Right cardiac atrium (tissue), 5 donors: Measurements from ENCODE around the gene ERG28. TPM values are rescaled to one million over a fixed set of nuclear protein-coding genes. Genes with fewer than 3 reads are reported as not detected.
A peak's percentile ranks its signal among the peaks of the same experiment; 100 is the strongest.

Experiments
- ATAC-seq, 2 donors: fragments of 200-7000 bp; cut with Tn5 transposase; one replicate each; pipeline versions ENCODE4 v1.8.0 to v1.9.1; 2020; ENCODE audit warnings: moderate library complexity in 2 of 2, mild to moderate bottlenecking in 1 of 2
- DNase-seq, 3 donors: peaks; one replicate each; pipeline ENCODE4 v3.0.0-alpha.2; 2020
- H3K27ac ChIP-seq: one replicate; pipeline ENCODE4 v1.5.1; 2013; ENCODE audit warnings: mild to moderate bottlenecking, low read length, control low read depth, moderate library complexity
- H3K27me3 ChIP-seq: one replicate; pipeline ENCODE4 v1.6.1; 2013; ENCODE audit not compliant: control insufficient read depth, insufficient read depth
- H3K4me1 ChIP-seq: one replicate; pipeline ENCODE4 v1.6.1; 2013; ENCODE audit warnings: low read length; ENCODE audit not compliant: control insufficient read depth, insufficient read depth
- H3K4me3 ChIP-seq: one replicate; pipeline ENCODE4 v1.5.1; 2013; ENCODE audit warnings: low read length, control low read depth
- H3K9me3 ChIP-seq: one replicate; pipeline ENCODE4 v1.6.1; 2013; ENCODE audit warnings: low read length; ENCODE audit not compliant: control insufficient read depth
- WGBS: extraction: QIAGEN DNeasy Blood & Tissue Kit; methylation state at CpG from one replicate; pipeline ENCODE4 v1.1.7; 2013; 5-methylcytosine and 5-hydroxymethylcytosine counted together
- intact Hi-C, 4 donors: fragments of 100-400 bp; cut with DNase I; formaldehyde crosslinking; loops; one replicate each; pipeline versions ENCODE4 v1.11.0 to v1.14.0; 2022 to 2023
- polyA plus RNA-seq: library from polyadenylated mRNA; stranded (reverse); fragments of 200-250 nt; gene quantifications from one replicate; pipeline ENCODE4 v1.2.3, GENCODE V29; 2013
- total RNA-seq, 4 donors: library from RNA; stranded (reverse); fragmentation: NEBNext Ultra II Directional; extraction: Animal tissue kit (Norgen Biotek cat#: 25700); gene quantifications; one replicate each; pipeline ENCODE4 v1.2.1, GENCODE V29; 2021
- donor health status: healthy with polysubstance abuse.
- donor health status: DM: no; HTN: yes; CAD: no.
- donor health status: DM: no; HTN: no; CAD: no.
- donor health status: DM: no; HTN: yes; CAD: no; lungs with severe emphysema.
- donor health status: DM: yes; HTN: yes; CAD: no.

Gene ERG28
- total and polyA plus RNA-seq, 5 donors = 9.6 to 15.0 (median 10.8) TPM

DNA sequence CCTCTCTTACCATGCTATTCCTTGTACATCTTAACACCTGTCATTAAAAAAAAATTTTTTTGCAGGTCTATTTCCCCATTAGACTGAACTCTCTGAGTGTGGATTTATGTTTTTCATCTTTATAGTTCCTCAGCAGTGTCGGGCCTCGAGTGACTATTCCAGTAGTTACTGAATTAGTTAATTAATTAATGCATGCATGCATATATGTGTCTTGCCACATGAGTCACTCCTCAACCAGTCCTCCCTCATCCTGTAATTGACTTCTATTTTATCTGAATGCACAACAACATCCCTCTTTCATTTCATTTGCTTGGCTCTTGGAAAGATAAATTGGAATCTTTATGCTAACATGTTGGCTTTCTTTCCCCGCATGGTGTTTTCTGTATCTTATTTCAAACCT lies 35.6 kb downstream of the ERG28 start:
- H3K27me3 ChIP-seq = no peaks in the 10 kb centered on the region
- 95% methylated on average over 3 of the region's 3 CpGs for WGBS
- intact Hi-C loops = no loop called here
- no peak overlapping the region for H3K27ac ChIP-seq
- DNase-seq (no peak), ATAC-seq (no peak)
- H3K9me3 ChIP-seq = no peaks in the 10 kb centered on the region
- peaks cover 5% of the 10 kb centered on the region for H3K4me1 ChIP-seq
- no peak overlapping the region for H3K4me3 ChIP-seq

DNA sequence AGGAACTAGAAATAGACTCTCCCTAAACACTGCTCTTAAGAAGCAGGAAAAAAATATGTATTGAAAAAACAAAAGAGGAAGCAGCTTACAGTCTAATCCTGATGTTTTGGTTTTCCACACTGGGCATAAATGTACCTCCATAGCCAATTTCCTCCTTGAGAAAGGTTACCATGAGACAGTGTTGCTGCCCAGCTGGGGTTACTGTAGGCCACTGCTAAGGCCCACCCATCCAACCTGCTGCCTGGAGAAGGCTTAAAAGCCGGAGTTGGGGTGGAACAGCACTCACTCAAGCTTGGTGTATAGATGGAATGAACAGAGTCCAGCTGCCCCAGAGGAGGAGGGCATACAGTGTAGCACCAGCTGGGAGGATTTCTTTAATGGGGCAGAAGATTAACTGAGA lies 41.1 kb downstream of the ERG28 start:
- Histone ChIP-seq H3K4me1 (peaks cover 7% of the 10 kb centered on the region), H3K4me3 (no peak overlapping the region), H3K27me3 (no peaks in the 10 kb centered on the region), H3K27ac (no peak overlapping the region), H3K9me3 (no peaks in the 10 kb centered on the region)
- ATAC-seq = no peak
- intact Hi-C loops = no loop called here
- WGBS = 90% methylated on average over 1 of the region's 1 CpG
- DNase-seq = no peak

DNA sequence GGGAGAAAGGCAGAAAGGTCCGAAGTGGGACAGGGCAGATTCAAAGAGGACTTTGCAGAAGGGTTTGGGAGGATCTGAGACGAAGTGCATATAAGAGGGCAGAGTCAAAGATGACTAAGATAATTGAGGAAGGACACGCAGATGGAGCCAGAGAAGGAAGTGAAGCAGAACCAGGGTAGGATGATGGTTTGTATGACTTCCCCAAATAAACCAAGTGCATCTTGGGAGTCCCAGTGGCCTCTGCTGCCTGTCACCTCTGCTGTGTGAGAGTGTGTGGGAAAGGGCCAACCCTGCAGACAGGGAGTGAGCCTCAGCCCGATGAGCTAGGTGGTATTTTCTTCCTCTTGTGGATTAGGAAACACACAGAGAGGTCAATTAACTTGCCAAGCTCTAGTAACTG lies 45.5 kb downstream of the ERG28 start:
- no peaks in the 10 kb centered on the region for H3K9me3 ChIP-seq
- peaks cover 6% of the 10 kb centered on the region for H3K4me1 ChIP-seq
- H3K4me3 ChIP-seq = no peak overlapping the region
- peak in 1 of 3 donors; percentile 48 for DNase-seq
- ATAC-seq = peak; percentile 51 to 55
- no peaks in the 10 kb centered on the region for H3K27me3 ChIP-seq
- peak overlapping the region; percentile 12 for H3K27ac ChIP-seq
- 76% methylated on average over 4 of the region's 4 CpGs for WGBS
- intact Hi-C loops = no loop called here

DNA sequence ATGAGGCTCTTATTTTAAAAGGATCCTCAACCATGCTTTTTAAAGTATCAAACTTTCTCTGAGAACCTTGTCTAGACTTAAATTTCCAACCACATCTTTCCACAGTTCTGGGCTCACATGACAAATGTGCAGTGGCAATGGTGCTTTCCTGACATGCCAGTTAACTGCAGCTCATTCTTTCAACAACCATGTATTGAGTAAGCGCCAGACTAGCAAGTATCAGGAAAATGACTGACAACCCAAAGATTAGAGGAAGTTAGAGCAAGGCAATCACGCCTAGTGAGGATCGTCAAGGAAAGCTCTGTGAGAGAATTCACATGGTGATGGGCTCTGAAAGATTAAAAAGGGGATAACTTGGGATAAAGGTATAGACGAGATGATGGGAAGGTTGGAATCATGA lies 46.5 kb downstream of the ERG28 start:
- no peak for DNase-seq
- H3K4me1 ChIP-seq = peaks cover 5% of the 10 kb centered on the region
- H3K27me3 ChIP-seq = no peaks in the 10 kb centered on the region
- H3K4me3 ChIP-seq = no peak overlapping the region
- H3K9me3 ChIP-seq = no peaks in the 10 kb centered on the region
- intact Hi-C loops = no loop called here
- ATAC-seq = no peak
- 61% methylated on average over 4 of the region's 4 CpGs for WGBS
- no peak overlapping the region for H3K27ac ChIP-seq

DNA sequence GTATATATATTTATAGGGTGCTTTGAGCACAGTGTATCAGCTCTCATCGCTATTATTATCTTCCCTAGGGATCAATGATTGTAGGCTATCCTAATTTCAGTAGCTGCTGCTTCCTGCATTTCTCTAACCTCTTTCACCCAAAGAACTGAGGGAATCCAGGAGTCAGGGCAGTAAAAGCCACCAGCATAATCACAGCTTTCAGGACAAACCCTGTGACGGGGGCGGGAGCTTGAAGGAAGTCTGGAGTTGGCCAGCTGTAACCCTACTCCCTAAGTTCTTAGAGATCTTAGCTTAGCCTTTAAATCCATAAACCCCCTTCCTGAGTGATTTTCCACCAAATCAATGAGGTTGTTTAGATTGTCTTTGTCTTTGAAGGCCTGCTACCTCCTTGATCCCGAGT lies 48.5 kb downstream of the ERG28 start:
- WGBS = 80% methylated on average over 4 of the region's 4 CpGs
- Histone ChIP-seq H3K4me3 (no peak overlapping the region), H3K27me3 (no peaks in the 10 kb centered on the region), H3K9me3 (no peaks in the 10 kb centered on the region), H3K4me1 (peaks cover 8% of the 10 kb centered on the region), H3K27ac (no peak overlapping the region)
- intact Hi-C loops = no loop called here
- DNase-seq = no peak
- no peak for ATAC-seq

DNA sequence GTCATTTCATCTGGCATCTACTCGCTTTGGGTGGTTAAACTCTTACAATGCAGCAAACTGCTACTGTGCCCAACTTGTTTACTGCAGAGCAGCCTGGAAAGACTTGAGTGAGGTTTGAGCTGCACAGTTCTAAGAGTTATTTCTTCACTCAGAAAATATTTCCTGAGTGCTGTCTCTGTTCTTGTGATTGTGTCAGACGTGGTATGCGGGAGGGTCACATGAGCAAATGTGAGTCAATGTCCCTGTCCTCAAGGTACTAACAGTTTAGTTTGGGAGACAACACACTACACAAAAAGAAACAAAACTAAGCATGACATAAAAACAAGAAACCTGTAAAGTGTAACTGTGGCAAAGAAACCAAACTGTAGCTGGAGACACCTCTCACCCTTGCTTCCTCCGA lies 49.8 kb downstream of the ERG28 start:
- intact Hi-C loops = no loop called here
- Histone ChIP-seq H3K9me3 (no peaks in the 10 kb centered on the region), H3K27ac (no peak overlapping the region), H3K27me3 (no peaks in the 10 kb centered on the region), H3K4me3 (no peak overlapping the region), H3K4me1 (peaks cover 13% of the 10 kb centered on the region)
- ATAC-seq (no peak), DNase-seq (no peak)
- 70% methylated on average over 4 of the region's 4 CpGs for WGBS

DNA sequence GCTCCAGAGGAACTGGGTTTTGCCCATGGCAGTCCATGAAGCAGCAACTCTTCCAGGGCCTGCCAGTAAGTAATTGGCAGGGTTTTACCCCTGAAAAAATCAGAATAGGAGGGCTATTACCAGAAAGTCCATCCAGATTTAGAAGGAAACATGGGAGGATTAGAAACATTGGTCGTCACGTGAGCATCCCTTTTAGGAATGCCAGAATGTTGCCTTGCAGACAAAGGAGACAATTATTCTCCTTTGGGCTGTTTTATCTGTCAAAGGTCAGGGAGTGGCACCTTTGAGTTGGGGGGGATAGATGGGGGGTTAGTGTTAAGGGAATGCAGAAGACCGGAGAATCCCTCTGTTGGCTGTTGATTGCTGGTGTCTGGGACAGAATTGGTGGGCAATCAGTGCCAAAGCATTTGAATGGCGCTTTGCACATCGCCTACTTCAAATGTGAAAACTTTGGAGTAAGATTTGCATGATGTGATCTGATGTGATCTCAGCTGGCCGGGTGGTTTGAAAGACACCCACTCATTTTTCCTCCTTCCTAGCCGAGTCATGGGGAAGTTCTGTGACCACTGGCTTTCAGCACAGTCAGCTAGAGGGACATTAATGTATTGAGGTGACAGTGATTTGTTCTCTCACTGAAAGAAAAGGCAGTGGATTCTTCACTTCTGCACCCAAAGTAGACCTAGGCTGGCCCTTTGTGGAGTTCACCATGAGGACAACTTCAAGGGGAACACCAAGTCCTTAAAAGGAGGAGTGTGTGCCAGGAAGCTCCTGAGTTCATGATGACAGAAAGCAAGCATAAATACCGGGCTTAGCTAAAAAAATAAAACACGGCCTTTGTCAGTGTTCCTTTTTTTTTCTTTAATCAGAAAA lies 50.8 kb downstream of the ERG28 start:
- no peaks in the 10 kb centered on the region for H3K9me3 ChIP-seq
- DNase-seq (no peak), ATAC-seq (peak; percentile 53 to 64)
- peak overlapping the region; percentile 30 for H3K27ac ChIP-seq
- H3K27me3 ChIP-seq = no peaks in the 10 kb centered on the region
- intact Hi-C loops = no loop called here
- 53% methylated on average over 9 of the region's 9 CpGs for WGBS
- peaks cover 19% of the 10 kb centered on the region for H3K4me1 ChIP-seq
- no peak overlapping the region for H3K4me3 ChIP-seq

DNA sequence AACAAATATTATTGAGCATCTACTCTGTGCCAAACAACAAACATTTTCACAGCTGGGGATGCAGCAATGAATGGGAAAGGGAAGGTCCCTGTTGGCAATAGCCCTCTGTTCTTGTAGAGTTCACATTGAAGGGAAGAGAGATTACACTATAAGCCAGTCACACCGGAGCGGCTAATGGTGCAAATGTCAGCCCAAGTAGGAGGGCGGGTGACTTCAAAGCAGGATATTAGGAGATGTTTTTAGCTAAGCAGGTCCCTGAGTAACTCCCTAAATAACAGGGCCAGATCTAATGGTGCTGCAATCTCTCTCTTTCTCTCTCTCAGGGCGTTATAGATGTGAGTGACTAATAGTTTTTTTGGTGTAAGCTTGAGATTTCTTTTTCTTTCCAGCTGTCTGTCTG lies 51.6 kb downstream of the ERG28 start:
- DNase-seq = no peak
- peak; percentile 9 to 38 for ATAC-seq
- Histone ChIP-seq H3K4me1 (peaks cover 22% of the 10 kb centered on the region), H3K4me3 (no peak overlapping the region), H3K9me3 (no peaks in the 10 kb centered on the region), H3K27me3 (no peaks in the 10 kb centered on the region), H3K27ac (no peak overlapping the region)
- WGBS = 68% methylated on average over 4 of the region's 4 CpGs
- intact Hi-C loops = no loop called here

DNA sequence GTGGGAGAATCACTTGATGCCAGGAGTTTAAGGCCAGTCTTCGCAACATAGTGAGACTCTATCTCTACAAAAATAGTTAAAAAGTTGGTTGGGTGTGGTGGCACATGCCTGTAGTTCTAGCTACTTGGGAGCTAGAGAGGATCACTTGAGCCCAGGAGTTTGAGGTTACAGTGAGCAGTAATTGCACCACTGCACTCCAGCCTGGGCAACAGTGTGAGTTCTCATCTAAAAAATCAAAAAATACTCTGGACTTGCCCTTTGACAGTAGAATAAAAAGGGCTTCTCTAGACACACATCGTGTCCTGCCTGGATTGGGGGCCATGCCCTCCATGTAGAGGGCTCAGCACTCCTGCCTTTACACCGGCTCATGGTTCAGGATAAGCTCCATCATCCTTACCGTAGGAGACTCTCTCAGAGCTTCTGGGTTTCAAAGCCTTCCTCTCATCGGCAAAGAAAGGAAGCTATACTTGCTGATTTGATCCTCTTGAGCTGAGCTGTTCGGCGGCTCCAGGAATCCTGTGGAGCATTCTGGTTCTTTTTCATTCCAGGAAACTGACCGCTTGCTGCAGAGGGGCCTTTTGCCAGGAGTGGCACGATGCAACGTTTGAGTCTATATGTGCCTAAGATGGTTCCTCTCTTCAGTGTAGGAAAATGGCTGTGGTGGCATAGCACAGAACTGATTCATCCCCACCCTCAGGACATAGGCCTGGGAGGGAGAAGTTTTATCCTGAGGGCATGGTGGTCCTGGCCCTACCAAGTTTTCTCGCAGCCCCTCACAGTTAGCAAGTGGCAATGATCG lies 52.6 kb downstream of the ERG28 start:
- Histone ChIP-seq H3K4me3 (no peak overlapping the region), H3K9me3 (no peaks in the 10 kb centered on the region), H3K27me3 (no peaks in the 10 kb centered on the region), H3K4me1 (peaks cover 22% of the 10 kb centered on the region), H3K27ac (no peak overlapping the region)
- intact Hi-C loops = no loop called here
- WGBS = 89% methylated on average over 12 of the region's 12 CpGs
- ATAC-seq = no peak
- DNase-seq = no peak

DNA sequence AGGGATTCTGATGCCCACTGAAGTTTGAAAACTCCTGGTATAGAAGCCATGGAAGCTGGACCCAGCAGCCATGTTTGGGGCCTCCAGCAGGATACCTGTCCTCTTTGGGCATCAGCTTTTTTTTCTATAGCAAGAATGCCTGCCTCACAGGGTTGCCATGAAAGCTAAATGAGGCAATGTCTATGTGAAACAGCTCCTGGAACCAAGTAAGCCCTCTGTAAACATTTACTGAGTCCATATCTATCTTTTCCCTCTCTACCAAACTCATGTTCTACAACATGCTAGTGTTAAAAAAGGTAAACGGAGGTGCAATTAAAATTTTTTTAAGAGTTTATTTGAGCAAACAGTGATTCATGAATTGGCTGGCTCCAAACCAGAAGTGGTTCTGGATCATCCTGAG lies 53.6 kb downstream of the ERG28 start:
- Histone ChIP-seq H3K4me1 (peaks cover 22% of the 10 kb centered on the region), H3K4me3 (no peak overlapping the region), H3K27me3 (no peaks in the 10 kb centered on the region), H3K9me3 (no peaks in the 10 kb centered on the region), H3K27ac (no peak overlapping the region)
- 100% methylated on average over 1 of the region's 1 CpG for WGBS
- DNase-seq = no peak
- no peak for ATAC-seq
- intact Hi-C loops = no loop called here

DNA sequence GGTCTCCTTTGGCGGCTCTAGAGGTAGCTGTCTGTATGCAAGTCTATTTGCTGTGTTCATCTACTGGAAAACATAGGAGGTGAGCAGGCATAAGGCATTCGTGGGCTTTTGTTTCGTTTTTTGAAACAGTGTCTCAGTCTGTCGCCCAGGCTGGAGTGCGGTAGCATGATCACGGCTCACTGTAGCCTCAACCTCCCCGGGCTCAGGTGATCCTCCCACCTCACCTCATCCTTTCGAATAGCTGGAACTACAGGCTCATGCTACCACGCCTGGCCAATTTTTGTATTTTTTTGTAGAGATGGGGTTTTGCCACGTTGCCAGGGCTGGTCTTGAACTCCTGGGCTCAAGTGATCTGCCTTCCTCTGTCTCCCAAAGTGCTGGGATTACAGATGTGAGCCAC lies 54.8 kb downstream of the ERG28 start:
- DNase-seq = no peak
- no peaks in the 10 kb centered on the region for H3K9me3 ChIP-seq
- 60% methylated on average over 10 of the region's 10 CpGs for WGBS
- peaks cover 22% of the 10 kb centered on the region for H3K4me1 ChIP-seq
- H3K27me3 ChIP-seq = no peaks in the 10 kb centered on the region
- H3K27ac ChIP-seq = peak overlapping the region; percentile 64
- no peak for ATAC-seq
- peak overlapping the region; percentile 7 for H3K4me3 ChIP-seq
- intact Hi-C loops = no loop called here
